ENCODE measurements around the gene PARM1.

PARM1 gene

DNA sequence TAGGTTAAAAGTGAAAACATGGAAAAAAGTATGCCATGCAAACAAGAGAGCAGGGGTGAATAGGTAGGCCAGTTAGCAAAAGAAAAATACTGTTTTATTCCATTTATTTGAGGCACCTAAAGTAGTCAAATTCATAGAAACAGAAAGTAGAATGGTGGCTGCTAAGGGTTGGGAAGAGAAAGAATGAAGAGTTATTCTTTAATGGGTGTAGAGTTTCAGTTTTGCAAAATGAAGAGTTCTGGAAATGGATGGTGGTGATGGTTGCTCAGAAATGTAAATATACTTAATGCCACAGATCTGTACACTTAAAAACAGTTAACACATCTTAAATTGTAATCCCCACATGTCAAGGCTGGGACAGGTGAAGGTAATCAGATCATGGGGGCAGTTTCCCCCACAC is 29.7 kb downstream of the PARM1 start:
- peaks cover 12% of the 10 kb centered on the region; the same call in 1 of the 2 replicates for H3K79me2 ChIP-seq (ENCODE audit: insufficient read depth, low read length)
- no peak overlapping the region for H3K27ac ChIP-seq (ENCODE audit: low read depth, low read length)
- no peak overlapping the region for H3K4me2 ChIP-seq (ENCODE audit: low read depth, low read length, poor library complexity, severe bottlenecking)
- H3K9me3 ChIP-seq (ENCODE audit: insufficient read depth, low read length): no peaks in the 10 kb centered on the region
- no peak overlapping the region for H3K9ac ChIP-seq (ENCODE audit: low read length)
- no peak for TF ChIP-seq EZH2phosphoT487 (conservative IDR thresholded peaks at IDR 0.05; ENCODE audit: low read length)
- TF ChIP-seq, protein P1, sequence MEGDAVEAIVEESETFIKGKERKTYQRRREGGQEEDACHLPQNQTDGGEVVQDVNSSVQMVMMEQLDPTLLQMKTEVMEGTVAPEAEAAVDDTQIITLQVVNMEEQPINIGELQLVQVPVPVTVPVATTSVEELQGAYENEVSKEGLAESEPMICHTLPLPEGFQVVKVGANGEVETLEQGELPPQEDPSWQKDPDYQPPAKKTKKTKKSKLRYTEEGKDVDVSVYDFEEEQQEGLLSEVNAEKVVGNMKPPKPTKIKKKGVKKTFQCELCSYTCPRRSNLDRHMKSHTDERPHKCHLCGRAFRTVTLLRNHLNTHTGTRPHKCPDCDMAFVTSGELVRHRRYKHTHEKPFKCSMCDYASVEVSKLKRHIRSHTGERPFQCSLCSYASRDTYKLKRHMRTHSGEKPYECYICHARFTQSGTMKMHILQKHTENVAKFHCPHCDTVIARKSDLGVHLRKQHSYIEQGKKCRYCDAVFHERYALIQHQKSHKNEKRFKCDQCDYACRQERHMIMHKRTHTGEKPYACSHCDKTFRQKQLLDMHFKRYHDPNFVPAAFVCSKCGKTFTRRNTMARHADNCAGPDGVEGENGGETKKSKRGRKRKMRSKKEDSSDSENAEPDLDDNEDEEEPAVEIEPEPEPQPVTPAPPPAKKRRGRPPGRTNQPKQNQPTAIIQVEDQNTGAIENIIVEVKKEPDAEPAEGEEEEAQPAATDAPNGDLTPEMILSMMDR (IDR thresholded peaks at IDR 0.05; ENCODE audit: insufficient read depth, low read length, poor library complexity, severe bottlenecking): no peak
- no peak overlapping the region for H2AFZ ChIP-seq (ENCODE audit: low read depth, low read length, severe bottlenecking)
- no peaks in the 10 kb centered on the region for H4K20me1 ChIP-seq (ENCODE audit: low read depth, low read length)
- no peaks in the 10 kb centered on the region for H3F3A ChIP-seq (ENCODE audit: insufficient read depth)
- H3K27me3 ChIP-seq (ENCODE audit: low read length): no peaks in the 10 kb centered on the region
- H3K4me3 ChIP-seq (ENCODE audit: insufficient read depth, low read length, poor library complexity, severe bottlenecking): no peak overlapping the region
- no peaks in the 10 kb centered on the region for H3K9me2 ChIP-seq (replicated peaks; ENCODE audit: insufficient read depth, low read length)
- H3K36me3 ChIP-seq (ENCODE audit: low read length): no peaks in the 10 kb centered on the region

GRCh38 chr4:74964311-74964710 is 31.4 kb downstream of the PARM1 start:
- H2AFZ ChIP-seq (ENCODE audit: low read depth, low read length, severe bottlenecking): no peak overlapping the region
- 0 out of 2 replicates have a peak, but pooled peaks cover 6% of the 10 kb centered on the region for H3K79me2 ChIP-seq (ENCODE audit: insufficient read depth, low read length)
- no peak overlapping the region for H3K9ac ChIP-seq (ENCODE audit: low read length)
- H3K9me3 ChIP-seq (ENCODE audit: insufficient read depth, low read length): no peaks in the 10 kb centered on the region
- no peaks in the 10 kb centered on the region for H3K27me3 ChIP-seq (ENCODE audit: low read length)
- no peaks in the 10 kb centered on the region for H3K9me2 ChIP-seq (replicated peaks; ENCODE audit: insufficient read depth, low read length)
- no peak overlapping the region for H3K4me3 ChIP-seq (ENCODE audit: insufficient read depth, low read length, poor library complexity, severe bottlenecking)
- H3K27ac ChIP-seq (ENCODE audit: low read depth, low read length): no peak overlapping the region
- H3K36me3 ChIP-seq (ENCODE audit: low read length): no peaks in the 10 kb centered on the region
- H3K4me2 ChIP-seq (ENCODE audit: low read depth, low read length, poor library complexity, severe bottlenecking): no peak overlapping the region
- 0 out of 2 replicates have a peak, but pooled peaks cover 3% of the 10 kb centered on the region for H4K20me1 ChIP-seq (ENCODE audit: low read depth, low read length)
- no peaks in the 10 kb centered on the region for H3F3A ChIP-seq (ENCODE audit: insufficient read depth)
- TF ChIP-seq, protein P1 (IDR thresholded peaks at IDR 0.05; ENCODE audit: insufficient read depth, low read length, poor library complexity, severe bottlenecking): no peak
- TF ChIP-seq EZH2phosphoT487 (conservative IDR thresholded peaks at IDR 0.05; ENCODE audit: low read length): no peak

DNA sequence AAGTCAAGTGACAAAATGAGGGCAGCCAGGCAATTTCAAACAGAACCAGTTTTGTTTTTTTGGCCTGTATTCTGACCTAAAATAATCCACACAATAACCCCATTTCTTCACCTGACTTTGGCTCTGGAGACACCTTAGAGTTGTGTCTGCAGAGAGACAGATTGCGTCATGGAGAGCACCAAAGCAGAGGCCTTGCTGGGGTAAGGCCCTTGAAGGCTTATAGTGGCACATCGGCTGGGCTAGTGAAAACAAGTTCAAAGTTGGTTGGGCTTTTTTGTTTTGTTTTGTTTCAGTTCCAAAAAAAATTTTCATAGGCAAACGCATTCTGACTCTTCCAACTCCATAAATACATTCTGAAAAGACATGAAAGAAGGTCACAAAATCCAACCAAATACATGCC is 34.4 kb downstream of the PARM1 start:
- Histone ChIP-seq H2AFZ (ENCODE audit: low read depth, low read length, severe bottlenecking) (no peak overlapping the region), H3K79me2 (ENCODE audit: insufficient read depth, low read length) (peaks cover 6% of the 10 kb centered on the region; the same call in 1 of the 2 replicates), H3K9me2 (replicated peaks; ENCODE audit: insufficient read depth, low read length) (no peaks in the 10 kb centered on the region), H3K4me2 (ENCODE audit: low read depth, low read length, poor library complexity, severe bottlenecking) (no peak overlapping the region), H3K4me3 (ENCODE audit: insufficient read depth, low read length, poor library complexity, severe bottlenecking) (no peak overlapping the region), H3K27ac (ENCODE audit: low read depth, low read length) (no peak overlapping the region), H3F3A (ENCODE audit: insufficient read depth) (no peaks in the 10 kb centered on the region), H3K9ac (ENCODE audit: low read length) (no peak overlapping the region), H3K36me3 (ENCODE audit: low read length) (no peaks in the 10 kb centered on the region), H3K9me3 (ENCODE audit: insufficient read depth, low read length) (no peaks in the 10 kb centered on the region), H3K27me3 (ENCODE audit: low read length) (no peaks in the 10 kb centered on the region), H4K20me1 (ENCODE audit: low read depth, low read length) (0 out of 2 replicates have a peak, but pooled peaks cover 3% of the 10 kb centered on the region)
- TF ChIP-seq, protein P1 (IDR thresholded peaks at IDR 0.05; ENCODE audit: insufficient read depth, low read length, poor library complexity, severe bottlenecking): no peak
- no peak for TF ChIP-seq EZH2phosphoT487 (conservative IDR thresholded peaks at IDR 0.05; ENCODE audit: low read length)

Measured in SU-DHL-6 (cell line).